Frontal cortex (tissue), 4 donors: ENCODE measurements around the gene RIN2. TPM values are rescaled to one million over a fixed set of nuclear protein-coding genes. Genes with fewer than 3 reads are reported as not detected.

Experiments
- DNase-seq, 2 donors: peaks; one replicate each; pipeline ENCODE4 v3.0.0; 2012; ENCODE audit warnings: low spot score in 2 of 2
- FAIRE-seq: peaks from 2 replicates; lab custom pipeline; 2012; peaks lifted over from hg19 to GRCh38; lab: Jason Lieb, UNC
- total RNA-seq: library from RNA; depleted of rRNA; stranded (reverse); fragments of >200 nt; gene quantifications from one replicate; pipeline ENCODE4 v1.2.3, GENCODE V29; 2014
- donor health status: control.
- donor health status: control.
- donor health status: control.

RIN2 gene
- total RNA-seq, 1 donor from 2014 or later, result 9.0 TPM

DNA sequence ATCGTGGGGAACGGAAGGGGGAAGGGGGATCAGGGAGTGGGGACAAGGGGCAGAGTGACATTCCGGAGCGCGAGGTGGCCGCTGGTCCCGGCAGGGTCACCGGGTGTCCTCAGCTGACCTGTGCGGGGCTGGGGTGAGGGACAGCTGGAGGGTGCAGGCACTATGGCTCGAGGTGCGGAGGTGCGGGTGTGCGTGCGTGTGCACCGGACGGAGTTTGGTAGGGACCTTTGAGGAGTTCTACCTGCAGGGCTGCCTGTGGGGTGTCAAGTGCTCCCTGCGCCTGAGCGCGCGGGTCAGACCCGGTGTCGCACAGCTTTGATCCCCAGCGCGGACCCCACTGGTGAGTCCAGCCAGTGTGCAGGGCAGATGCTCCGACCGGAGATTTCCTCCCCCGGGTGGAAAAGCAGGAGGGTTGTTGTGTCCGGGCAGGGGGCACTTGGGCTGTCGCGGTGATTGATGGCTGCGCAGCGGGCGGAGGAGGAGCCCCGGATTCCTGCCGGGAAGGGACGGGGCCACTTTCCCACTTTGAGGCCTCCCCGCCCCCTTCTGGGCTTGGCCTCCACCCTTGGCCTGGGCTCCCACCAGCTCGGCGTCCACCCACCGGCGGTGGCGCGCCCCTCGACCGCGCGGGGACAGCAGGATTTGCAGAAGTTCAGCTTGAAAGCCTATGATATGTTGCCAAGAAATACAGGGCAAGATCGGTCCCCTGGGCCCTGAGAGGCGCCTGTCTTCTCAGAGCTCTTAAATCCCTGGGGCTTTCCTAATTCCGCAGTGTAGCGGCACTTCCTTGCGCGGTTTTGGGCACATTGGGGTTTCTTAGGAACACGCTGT lies 658 bp downstream of the RIN2 start:
- FAIRE-seq (no peak), DNase-seq (peak; percentile 58 to 68)

DNA sequence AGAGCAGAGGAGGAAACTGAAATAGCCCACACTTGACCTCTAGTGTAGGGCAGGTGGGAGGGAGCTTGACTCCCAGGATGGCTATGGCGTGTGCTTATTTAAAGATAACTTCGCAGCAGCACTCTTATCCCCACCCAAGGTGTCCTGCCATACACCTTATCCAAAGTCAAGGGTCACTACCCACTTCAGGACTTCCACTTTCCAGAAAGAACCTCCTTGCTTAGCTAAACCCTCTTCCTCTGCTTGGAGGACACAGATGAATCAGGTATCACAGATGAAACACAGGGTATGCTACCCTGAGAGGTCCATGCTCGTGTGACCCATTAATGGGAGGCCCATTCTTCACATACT lies 2.3 kb downstream of the RIN2 start:
- FAIRE-seq (no peak), DNase-seq (no peak)

DNA sequence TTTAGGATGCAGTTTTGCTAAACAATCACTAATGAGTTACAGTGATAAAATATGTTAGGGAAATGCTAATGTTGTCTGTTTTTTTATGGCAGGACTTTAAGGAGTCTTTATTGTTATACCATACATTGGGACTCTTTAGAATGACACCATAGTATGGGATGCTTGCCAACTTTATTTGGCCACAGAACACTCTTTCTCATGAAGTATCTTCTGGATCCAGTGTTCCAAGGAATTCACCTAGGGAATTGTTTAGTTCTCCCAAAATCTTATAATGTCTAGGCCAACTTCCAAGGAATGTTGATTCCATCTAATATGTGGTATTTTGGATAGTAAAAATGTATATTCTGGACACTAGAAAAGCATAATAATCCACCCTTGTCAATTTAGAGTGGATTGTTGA lies 3.3 kb downstream of the RIN2 start:
- FAIRE-seq, result no peak
- no peak for DNase-seq

DNA sequence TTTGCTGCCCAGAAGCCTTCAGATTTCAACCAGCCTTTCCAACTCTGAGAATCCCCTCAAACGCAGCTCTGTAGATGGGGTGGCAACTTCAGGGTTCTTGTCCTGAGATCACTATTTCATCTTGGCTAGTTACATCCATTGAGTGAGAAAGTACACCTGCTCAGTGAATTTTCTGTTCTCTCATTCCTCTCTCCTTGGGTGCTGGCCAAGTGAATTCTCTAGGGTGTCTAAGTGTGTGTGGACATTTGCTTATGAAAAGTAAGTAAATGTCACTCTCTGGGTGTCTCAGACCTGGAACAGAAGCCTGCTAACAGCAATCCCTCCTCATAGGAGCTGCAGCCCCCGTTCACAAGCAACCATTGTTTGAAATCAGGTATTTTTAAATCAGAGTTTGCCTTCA lies 3.8 kb downstream of the RIN2 start:
- DNase-seq (no peak), FAIRE-seq (no peak)

DNA sequence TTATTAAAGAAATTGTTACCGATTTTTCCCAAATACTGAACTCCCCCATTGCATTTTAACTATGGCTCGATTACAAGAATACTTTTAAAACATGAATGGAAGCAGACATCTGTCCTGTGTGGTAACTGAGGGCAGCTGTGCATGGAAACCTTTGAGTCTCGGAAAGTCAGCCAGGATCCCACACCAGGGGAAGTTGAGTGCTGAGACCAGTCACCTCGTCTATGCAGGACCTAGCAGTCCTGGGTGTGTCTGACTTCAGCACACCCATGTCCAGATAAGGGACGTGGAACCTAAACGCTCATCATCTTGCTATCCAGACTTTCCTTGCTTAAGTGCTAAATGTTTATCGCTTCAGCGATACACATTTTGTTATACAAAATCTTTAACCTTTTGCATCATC lies 6.1 kb downstream of the RIN2 start:
- FAIRE-seq, result no peak
- DNase-seq, result no peak

DNA sequence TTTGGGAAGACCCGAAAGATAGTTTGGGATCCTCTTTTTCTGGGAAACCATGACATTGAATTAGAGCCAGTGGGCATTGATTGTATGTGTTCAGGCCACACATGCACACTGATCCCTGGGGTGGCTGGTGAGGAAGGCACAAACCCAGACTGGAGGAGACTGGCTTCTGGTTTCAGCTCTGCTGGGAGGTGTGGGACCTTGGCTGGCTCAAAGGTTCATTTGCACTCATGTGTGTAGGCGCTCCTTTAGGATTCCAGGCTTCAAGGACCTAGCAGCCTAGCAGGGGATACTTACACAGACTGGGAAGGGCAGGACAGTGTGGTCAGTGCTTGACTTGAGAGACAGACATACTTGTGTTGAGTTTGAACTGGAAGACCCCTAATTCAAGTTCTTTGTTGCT lies 7.2 kb downstream of the RIN2 start:
- no peak for DNase-seq
- no peak for FAIRE-seq

DNA sequence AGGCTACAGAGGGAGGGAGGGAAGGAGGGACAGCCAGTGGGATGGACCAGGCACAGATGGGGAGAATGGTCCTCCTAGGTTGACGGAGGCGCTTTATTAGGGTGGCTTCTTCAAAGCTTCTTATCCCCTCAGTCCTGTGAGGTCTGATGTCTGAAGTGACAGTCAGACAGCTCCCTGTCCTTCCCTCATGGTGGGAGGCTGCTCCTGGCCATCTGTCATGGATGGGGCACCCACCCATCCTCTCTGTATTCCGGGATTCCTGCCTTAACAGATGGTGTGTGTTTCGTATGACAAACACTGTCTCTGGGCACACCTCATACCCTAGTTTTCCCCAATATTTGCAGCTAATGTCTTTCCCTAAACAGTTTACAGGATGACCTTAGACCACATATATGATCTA lies 7.9 kb downstream of the RIN2 start:
- DNase-seq, result no peak
- FAIRE-seq, result no peak

DNA sequence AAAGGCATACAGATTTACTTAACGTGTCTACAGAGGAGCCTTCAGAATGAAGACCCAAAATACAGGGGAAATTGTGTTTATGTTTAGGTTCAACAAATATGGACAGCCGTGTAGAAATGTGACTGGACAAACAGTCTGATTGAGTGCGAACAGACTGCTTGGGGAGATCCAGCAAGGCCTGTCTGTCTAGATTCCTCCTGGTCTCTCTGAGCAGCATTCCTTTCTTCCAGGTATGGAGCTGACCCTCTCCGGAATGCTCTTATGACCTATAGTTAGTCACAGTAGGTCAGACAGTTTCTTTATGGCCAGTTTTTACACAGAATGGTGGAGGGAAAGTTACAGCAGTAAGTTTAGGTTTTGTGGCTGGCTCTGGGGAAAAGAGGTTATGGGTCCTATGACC lies 9.0 kb downstream of the RIN2 start:
- DNase-seq, result no peak
- no peak for FAIRE-seq

DNA sequence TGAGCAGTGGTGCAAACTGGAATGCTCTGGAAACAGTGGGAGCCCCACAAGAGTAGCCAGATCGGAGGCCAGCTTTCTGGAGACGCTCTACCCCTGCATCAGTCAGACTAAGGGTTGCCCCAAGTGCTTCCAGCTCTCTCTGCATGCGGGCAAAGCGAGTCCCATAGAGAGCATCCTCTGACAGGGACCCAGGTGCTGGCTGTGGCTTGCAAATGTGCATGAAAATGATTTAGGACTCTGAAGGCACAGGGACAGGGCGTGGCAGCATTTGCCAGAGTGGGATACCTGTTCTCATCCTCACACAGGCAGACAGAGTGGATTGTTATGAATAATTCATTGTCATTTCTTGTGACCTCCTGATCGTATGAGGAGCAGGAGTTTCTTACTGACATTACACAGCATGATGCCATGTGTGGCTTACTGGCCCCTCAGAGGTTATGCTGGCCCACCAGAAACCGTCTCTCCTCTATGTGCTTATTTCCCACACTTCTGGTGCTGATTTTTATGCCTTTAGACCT lies 10.3 kb downstream of the RIN2 start:
- FAIRE-seq, result no peak
- DNase-seq, result no peak

DNA sequence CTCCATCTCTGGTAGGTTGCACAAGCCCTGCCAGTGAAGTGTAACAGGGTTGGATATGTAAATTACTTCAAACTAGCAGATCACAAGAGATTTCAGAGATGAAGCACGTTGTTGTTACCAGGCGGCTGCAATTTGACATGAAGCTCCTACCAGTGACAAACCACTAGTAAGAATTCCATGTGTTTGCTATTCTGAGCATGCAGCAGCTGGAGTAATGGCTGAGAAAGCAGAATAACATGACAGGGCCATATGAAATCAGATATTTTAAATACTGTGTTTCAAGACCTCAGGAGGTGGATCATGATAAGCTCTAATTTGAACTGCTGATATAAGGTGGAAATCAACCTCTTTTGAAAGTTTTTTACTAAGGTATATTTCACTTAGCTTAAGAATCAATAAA lies 11.4 kb downstream of the RIN2 start:
- no peak for DNase-seq
- no peak for FAIRE-seq

DNA sequence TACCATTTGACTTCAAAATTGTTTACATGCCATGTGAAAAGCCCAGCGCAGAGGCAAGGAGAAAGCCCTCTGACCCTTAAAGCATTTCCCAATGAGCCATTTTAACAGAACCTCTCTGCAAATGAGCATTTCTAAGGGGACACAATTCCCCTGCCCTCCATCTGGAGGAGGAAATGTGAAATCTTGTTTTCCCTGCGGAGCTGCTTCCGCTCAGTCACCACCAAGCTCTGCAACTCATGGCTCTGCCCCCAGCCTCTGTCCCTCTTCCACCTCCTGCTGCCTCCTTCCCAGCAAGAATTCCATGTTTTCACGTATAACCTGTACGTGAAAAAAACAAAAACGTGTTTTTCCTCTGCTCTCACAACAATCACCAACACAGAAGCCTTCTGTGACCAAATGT lies 12.3 kb downstream of the RIN2 start:
- DNase-seq, result no peak
- no peak for FAIRE-seq

DNA sequence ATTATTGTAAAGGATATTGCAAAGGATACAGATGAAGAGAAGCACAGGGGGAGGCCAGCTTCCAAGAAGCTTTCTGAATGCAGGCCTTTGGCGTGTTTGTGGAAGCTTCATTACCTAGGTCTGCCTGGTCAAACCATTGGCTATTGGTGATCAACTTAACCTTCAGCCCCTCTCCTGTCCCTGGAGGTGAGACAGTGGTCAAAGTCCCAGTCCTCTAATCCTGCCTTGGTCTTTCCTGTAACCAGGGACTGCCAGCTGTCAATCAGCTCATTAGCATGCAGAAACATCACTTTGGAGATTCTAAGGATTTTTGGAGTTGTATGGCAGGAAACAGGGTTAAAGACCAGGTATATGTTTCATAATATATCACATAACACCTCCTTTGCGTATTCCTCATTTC lies 13.0 kb downstream of the RIN2 start:
- no peak for DNase-seq
- FAIRE-seq, result no peak

DNA sequence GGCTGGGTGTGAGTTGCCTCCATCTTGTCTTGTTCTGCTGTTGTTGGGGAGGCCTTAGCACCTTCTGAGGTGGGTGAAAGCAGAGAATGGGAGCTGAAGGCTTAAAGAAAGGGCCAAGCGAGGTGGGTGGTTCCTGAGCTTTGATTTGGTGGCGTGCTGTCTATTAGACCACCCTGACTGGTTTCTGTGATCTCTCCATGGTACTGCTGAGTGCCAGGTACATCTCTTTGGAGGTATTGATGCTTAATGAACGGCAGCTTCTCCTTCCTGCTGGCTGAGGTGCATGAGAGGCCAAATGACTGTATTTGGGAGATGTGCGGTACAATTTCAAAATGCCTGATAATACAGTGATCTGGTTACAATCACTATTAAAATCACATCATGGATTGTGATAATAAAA lies 15.4 kb downstream of the RIN2 start:
- no peak for FAIRE-seq

DNA sequence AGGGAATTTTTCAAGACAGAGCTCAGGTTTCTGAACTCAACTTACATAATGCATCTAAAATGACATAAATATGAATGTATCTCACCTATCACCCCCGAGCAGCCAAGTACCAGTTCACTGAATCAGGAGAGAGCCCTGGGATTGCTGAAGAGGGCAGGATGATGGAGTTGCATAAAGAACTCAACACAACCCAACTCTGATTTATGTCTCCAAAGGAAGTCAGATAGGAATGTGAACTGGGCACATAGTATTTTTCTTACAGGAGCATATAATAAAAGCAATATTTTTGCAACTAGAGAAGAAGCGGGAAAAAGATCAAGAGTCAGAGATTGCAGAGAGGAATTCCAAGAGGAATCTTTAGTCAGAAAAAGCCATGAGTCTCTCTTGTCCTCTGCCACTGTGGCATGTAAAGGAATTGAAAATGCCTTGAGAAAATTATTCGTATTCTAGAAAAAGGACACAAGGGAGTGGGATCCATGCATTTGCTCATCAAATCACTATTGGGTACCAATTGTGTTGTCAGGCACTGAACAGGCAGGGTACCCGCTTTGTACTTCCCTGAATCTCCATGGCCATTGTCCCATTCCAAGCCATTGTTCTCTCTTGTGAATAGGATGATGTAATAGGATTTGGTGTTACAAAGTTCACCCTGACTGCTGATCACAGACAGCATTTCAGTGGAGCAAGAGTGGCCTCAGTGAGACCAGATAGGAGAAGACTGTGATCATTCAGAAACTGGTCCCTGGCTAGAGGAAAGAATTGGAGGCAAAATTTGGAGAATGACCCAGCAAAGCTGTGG lies 16.3 kb downstream of the RIN2 start:
- DNase-seq (peak; percentile 26 to 27), FAIRE-seq (no peak)

More for the DNA sequence above, 15.4 kb downstream of the RIN2 start:
- no peak for DNase-seq

DNA sequence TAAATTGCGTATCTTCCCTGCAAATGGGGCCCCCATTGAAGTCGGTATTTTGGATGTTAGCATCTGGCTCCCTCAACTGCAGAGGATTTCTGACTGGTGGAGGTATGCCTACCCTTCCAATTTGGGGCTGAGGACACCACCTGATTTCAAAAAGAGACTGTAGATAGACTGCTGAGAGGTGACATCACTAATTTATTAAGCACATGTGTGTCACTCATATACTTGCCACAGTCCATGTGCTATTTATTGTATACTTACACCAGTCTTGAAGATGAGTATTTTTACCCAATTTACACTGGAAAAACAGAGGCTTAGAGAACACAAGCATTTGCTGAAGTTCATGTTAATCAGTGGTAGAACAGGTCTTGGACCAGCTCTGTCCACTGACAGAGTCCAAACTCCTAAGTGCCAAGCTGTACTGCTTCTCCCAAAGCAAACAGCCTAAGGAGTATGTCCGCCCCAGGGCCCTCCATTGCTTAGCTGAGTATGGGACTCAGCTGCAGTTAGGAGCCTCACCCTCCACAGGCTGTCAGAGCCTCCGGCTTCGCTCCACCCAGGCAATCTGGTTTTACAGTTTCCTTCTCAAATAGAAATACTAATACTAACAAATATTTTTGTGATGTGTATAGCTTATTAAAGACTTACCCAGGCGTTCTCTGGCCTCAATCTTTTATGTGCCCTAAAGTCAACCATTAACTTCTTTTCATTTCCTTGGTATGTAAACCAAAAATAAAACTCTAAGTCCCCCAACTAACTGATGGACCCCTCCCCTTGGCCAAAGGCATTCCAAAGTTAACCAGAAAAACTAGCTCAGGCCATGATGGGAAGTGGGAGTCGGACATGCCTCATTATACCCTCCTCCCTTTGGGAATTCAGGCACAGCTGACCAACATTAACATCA lies 17.5 kb downstream of the RIN2 start:
- no peak for DNase-seq
- no peak for FAIRE-seq

DNA sequence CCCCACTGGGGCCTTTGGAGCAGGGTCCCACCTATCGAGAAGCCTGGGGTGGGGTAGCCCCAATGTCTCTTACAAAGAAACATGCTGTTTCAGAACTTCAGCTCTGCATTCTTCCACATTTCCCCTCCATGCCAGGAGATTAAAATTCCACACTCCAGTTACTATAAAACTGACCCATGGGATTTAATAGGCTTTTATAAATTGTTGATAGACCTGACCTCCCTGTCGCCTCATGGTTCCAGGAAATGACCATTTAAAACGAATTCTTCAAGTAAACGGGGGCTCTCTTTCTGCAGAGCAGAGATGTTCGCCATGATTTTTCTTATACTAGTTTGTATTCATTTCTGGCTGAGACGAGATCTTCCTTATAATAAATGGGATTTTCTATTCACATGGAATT lies 19.3 kb downstream of the RIN2 start:
- FAIRE-seq, result no peak
- no peak for DNase-seq

DNA sequence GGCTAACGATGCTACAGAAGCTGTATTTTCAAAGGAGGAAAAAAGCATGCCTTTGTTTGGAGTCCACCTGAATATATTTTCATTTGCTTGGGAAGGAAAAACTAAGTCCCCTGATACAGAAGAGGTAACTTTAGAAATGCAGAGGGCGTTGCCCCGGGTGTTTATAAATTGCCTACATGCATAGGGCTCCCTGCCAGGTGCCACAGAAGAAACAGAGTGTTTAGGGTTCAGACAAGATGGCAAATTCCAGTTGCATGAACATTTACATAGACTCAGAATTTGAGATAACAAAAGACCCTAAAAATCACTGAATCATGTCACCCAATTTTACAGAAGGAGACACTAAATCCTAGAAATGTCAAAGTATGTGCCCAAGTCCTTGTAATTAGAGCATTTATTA lies 19.9 kb downstream of the RIN2 start:
- DNase-seq, result no peak
- FAIRE-seq, result no peak

DNA sequence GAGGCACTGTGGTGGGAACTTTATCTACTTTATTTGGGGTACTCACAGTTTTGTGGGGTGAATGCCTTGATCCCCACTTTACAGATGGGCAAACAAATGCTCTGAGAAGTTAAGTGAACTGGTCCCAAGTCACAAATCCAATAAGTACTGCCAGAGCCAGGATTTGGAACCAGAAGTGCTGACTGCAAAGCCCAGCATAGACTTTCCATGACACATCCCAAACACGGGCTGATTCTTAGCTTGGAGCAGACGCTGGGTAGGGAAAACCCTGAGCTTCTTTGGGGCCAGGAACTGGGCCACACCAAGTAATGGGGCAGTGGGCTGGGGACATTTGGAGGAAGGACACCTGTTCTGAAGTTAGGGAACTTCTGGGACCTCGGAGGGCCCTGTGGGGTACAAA lies 20.3 kb downstream of the RIN2 start:
- no peak for DNase-seq
- FAIRE-seq, result no peak

DNA sequence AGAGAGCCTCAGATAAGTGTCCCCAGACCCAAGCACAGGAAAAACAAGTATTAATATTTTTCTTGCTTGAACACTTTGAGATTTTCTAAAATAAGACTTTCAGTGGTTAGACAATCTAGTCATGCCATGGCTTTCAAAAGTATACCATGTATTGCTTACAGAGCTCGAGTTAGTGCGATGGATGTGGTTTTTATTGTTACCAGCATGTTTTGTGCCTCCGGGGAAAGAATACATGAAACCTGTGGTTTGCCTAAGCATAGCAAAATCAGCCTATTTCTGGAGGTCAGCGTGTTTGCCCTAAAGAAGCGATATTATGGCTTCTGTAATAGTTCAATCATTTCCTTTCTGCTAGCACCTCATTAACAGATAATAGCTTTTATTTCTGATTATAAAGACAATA lies 21.6 kb downstream of the RIN2 start:
- FAIRE-seq (no peak), DNase-seq (no peak)

DNA sequence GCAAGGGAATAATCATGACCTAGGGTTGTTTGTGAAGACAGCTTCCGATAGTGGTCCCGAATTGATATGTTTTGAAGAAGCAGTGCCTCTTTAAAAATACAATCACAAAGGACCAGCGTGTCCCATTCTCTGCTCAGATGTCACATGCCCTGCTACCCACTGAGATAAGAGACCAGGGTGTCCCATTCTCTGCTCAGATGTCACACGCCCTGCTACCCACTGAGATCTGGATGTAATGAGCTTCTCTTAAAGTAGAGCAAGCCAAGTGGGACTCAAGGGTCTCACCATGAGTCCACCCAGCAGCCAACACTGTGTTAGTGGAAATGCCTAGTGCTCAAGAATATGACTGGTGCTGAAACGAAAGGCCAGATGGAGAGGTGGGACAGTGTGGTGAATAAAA lies 22.2 kb downstream of the RIN2 start:
- FAIRE-seq (no peak), DNase-seq (no peak)
